B cell (primary cell): ENCODE results near the gene TBL1XR1. TPM values are rescaled to one million over a fixed set of nuclear protein-coding genes. Genes with fewer than 3 reads are reported as not detected.

Experiments
- ATAC-seq: fragments of 200-7000 bp; cut with Tn5 transposase; one replicate; pipeline ENCODE4 v1.10.0; 2021; ENCODE audit warnings: low read depth, mild to moderate bottlenecking, moderate number of reproducible peaks, moderate library complexity
- CTCF ChIA-PET: fragments of 350-600 bp; sonication (Branson Sonifier 250); formaldehyde crosslinking; loops from one replicate; lab custom pipeline; 2021; ENCODE audit warnings: antibody characterized with exemption, inconsistent platforms; lab: Charles Lee
- POLR2A ChIA-PET: fragments of 350-600 bp; sonication (Branson Sonifier 250); formaldehyde crosslinking; loops from one replicate; lab custom pipeline; 2021; ENCODE audit warnings: antibody characterized with exemption; lab: Charles Lee
- DNase-seq: peaks from one replicate; pipeline ENCODE4 v3.0.0; 2013
- H2AFZ ChIP-seq: 2 replicates; pipeline ENCODE4 v1.6.1; 2012; ENCODE audit warnings: mild to moderate bottlenecking, low read depth, low read length; ENCODE audit not compliant: insufficient read depth, poor library complexity, severe bottlenecking
- H3K27ac ChIP-seq, 2 donors: 1 replicate in 1 of 2; 2 replicates in 1 of 2; pipeline ENCODE4 v1.5.1; 2012 to 2013; ENCODE audit warnings: low read length in 2 of 2, mild to moderate bottlenecking in 2 of 2, moderate library complexity in 1 of 2
- H3K27me3 ChIP-seq, 4 experiments: fragments of 200-600 bp in 1 of 4; sonication (generic) in 1 of 4; replicated peaks in 1 of 4; 1 replicate in 2 of 4; 2 replicates in 2 of 4; pipeline versions ENCODE4 v1.6.1 to v1.7.0; 2013 to 2016; ENCODE audit warnings: low read length in 3 of 4, mild to moderate bottlenecking in 2 of 4, mixed read lengths in 1 of 4, moderate library complexity in 1 of 4; ENCODE audit not compliant: insufficient read depth in 4 of 4, control insufficient read depth in 3 of 4; ENCODE audit errors: control extremely low read depth in 1 of 4
- H3K36me3 ChIP-seq, 2 experiments: replicated peaks in 1 of 2; 1 replicate in 1 of 2; 2 replicates in 1 of 2; pipeline versions ENCODE4 v1.6.1 to v1.7.1; 2013; ENCODE audit warnings: low read length in 1 of 2; ENCODE audit not compliant: insufficient read depth in 2 of 2, control insufficient read depth in 1 of 2; ENCODE audit errors: control extremely low read depth in 1 of 2, extremely low read depth in 1 of 2
- H3K4me1 ChIP-seq, 2 donors: fragments of 200-600 bp in 1 of 2; sonication (generic) in 1 of 2; 1 replicate in 1 of 2; 2 replicates in 1 of 2; pipeline versions ENCODE4 v1.5.1 to v1.6.1; 2013 to 2017; ENCODE audit warnings: low read length in 2 of 2; ENCODE audit not compliant: control insufficient read depth in 2 of 2, insufficient read depth in 2 of 2
- H3K4me2 ChIP-seq: replicated peaks from 2 replicates; pipeline ENCODE3; 2012; ENCODE audit warnings: mild to moderate bottlenecking, low read depth, low read length; ENCODE audit not compliant: poor library complexity, severe bottlenecking
- H3K4me3 ChIP-seq, 5 experiments: fragments of 200-600 bp in 1 of 5; sonication (generic) in 1 of 5; 1 replicate in 3 of 5; 2 replicates in 2 of 5; pipeline versions ENCODE4 v1.5.1 to v1.7.0; 2011 to 2016; ENCODE audit warnings: low read length in 4 of 5, mild to moderate bottlenecking in 4 of 5, low read depth in 2 of 5, control low read depth in 1 of 5, moderate library complexity in 1 of 5; ENCODE audit not compliant: insufficient read depth in 1 of 5; ENCODE audit errors: control extremely low read depth in 1 of 5, extremely low read depth in 1 of 5
- H3K79me2 ChIP-seq: fragments of 200-600 bp; sonication (generic); one replicate; pipeline ENCODE4 v1.6.0; 2016; ENCODE audit warnings: low read length; ENCODE audit not compliant: control insufficient read depth, insufficient read depth
- H3K9ac ChIP-seq: fragments of 200-600 bp; sonication (generic); 2 replicates; pipeline ENCODE4 v1.6.1; 2017; ENCODE audit warnings: mild to moderate bottlenecking, low read length, moderate library complexity
- H3K9me3 ChIP-seq, 3 donors: one replicate each; pipeline versions ENCODE4 v1.6.1 to v1.7.1; 2013; ENCODE audit warnings: low read length in 2 of 3; ENCODE audit not compliant: control insufficient read depth in 2 of 3, insufficient read depth in 1 of 3; ENCODE audit errors: control extremely low read depth in 1 of 3
- H4K20me1 ChIP-seq: 2 replicates; pipeline ENCODE4 v1.6.0; 2012; ENCODE audit warnings: mild to moderate bottlenecking, low read length; ENCODE audit not compliant: insufficient read depth, control insufficient read depth, poor library complexity, severe bottlenecking
- H3K27ac Mint-ChIP-seq: one replicate; pipeline ENCODE4 v1.8.0; 2021; ENCODE audit warnings: mixed read lengths
- H3K27me3 Mint-ChIP-seq: one replicate; pipeline ENCODE4 v1.8.0; 2021; ENCODE audit warnings: mixed read lengths
- H3K4me1 Mint-ChIP-seq: one replicate; pipeline ENCODE4 v1.8.0; 2021; ENCODE audit warnings: mixed read lengths
- H3K4me3 Mint-ChIP-seq: one replicate; pipeline ENCODE4 v1.8.0; 2021; ENCODE audit warnings: mixed read lengths
- H3K9me3 Mint-ChIP-seq: one replicate; pipeline ENCODE4 v1.8.0; 2022; ENCODE audit warnings: mixed read lengths; ENCODE audit not compliant: insufficient read depth
- EZH2 ChIP-seq: IDR thresholded peaks from 2 replicates; pipeline ENCODE4 v1.6.1; 2012; ENCODE audit warnings: borderline replicate concordance, low read depth, mild to moderate bottlenecking, moderate library complexity, low read length; ENCODE audit not compliant: insufficient read depth, poor library complexity, severe bottlenecking
- WGBS: methylation state at CpG from one replicate; pipeline ENCODE4 v1.1.5; 2013; ENCODE audit warnings: missing lambda C conversion rate; ENCODE audit not compliant: insufficient coverage; 5-methylcytosine and 5-hydroxymethylcytosine counted together
- intact Hi-C: fragments of 100-400 bp; cut with micrococcal nuclease; formaldehyde crosslinking; loops from one replicate; pipeline ENCODE4 v1.10.0; 2022
- polyA plus RNA-seq: library from polyadenylated mRNA; depleted of rRNA; stranded (reverse); fragments of >200 nt; gene quantifications from 2 replicates; pipeline ENCODE4 v1.2.3, GENCODE V29; 2012
- total RNA-seq, 2 donors: library from RNA; stranded (reverse); fragments of 120-200 nt in 1 of 2; gene quantifications; 1 replicate in 1 of 2; 2 replicates in 1 of 2; pipeline versions ENCODE4 v1.2.3 to v1.2.4, GENCODE V29; 2013 to 2022
- TF ChIP-seq, protein P1 (sequence below): fragments of 200-600 bp; IDR thresholded peaks from one replicate; pipeline ENCODE4 v1.8.0; 2022; ENCODE audit warnings: antibody characterized with exemption, mild to moderate bottlenecking

The TBL1XR1 gene
- total and polyA plus RNA-seq, 2 donors (not counting 1 experiment from before 2014, with no cell fraction given) = 17.6 to 128 TPM

DNA sequence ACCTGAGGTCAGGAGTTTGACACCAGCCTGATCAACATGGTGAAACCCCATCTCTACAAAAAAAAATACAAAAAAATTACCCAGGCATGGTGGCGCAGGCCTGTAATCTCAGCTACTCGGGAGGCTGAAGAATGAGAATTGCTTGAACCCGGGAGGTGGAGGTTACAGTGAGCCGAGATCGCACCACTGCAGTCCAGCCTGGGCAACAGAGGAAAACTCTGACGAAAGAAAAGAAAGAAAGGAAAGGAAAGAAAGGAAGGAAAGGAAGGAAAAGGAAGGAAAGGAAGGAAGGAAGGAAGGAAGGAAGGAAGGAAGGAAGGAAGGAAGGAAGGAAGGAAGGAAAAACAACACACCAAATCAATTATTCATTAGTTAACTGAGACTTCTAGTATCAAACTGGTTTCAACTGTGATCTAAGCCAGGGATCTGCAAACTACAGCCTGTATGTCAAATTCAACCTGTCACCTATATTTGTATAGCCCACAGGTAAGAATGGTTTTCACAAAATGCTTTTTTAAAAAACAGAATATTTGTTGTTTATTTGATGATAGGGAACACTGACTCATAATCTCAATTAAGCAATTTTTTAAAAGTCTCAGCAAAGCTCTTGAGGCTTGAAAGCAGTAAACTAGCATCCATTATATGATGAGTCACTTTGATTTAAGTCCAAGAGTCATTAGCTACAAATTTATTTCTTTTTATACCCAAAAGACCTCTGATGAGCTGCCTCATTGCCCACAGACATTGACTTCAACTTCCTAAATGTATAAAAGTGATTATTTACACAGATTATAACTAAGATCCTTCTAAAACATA is 127.6 kb downstream of the TBL1XR1 start:
- Histone ChIP-seq H3K4me2 (no peak overlapping the region), H3K27ac (no peak overlapping the region), H3K27me3 (no peaks in the 10 kb centered on the region), H3K36me3 (peaks cover 0 to 10% of the 10 kb centered on the region in 2 experiments), H2AFZ (no peak overlapping the region), H3K9ac (no peak overlapping the region), H4K20me1 (peaks cover 53% of the 10 kb centered on the region), H3K9me3 (no peaks in the 10 kb centered on the region), H3K4me3 (no peak overlapping the region), H3K4me1 (peaks cover 0 to 9% of the 10 kb centered on the region in 2 donors), H3K79me2 (peaks cover 91% of the 10 kb centered on the region)
- no peaks in the 10 kb centered on the region for H3K9me3 Mint-ChIP-seq
- POLR2A ChIA-PET = interaction anchor here (0.5 kb wide), 1 partner anchor 38 kb away, joined by 3 read pairs; no protein-coding TSS in a partner anchor
- CTCF ChIA-PET = interaction anchor here (1.4 kb wide), 2 partner anchors 11 to 19 kb away, joined by 4 to 6 read pairs; no protein-coding TSS in a partner anchor
- no peaks in the 10 kb centered on the region for H3K27me3 Mint-ChIP-seq
- DNase-seq = no peak
- WGBS = 97% methylated on average over 5 of the region's 6 CpGs
- intact Hi-C loops = no loop called here
- no peak for ATAC-seq
- no peak overlapping the region for H3K4me3 Mint-ChIP-seq
- TF ChIP-seq EZH2 = no peak
- TF ChIP-seq, protein P1, sequence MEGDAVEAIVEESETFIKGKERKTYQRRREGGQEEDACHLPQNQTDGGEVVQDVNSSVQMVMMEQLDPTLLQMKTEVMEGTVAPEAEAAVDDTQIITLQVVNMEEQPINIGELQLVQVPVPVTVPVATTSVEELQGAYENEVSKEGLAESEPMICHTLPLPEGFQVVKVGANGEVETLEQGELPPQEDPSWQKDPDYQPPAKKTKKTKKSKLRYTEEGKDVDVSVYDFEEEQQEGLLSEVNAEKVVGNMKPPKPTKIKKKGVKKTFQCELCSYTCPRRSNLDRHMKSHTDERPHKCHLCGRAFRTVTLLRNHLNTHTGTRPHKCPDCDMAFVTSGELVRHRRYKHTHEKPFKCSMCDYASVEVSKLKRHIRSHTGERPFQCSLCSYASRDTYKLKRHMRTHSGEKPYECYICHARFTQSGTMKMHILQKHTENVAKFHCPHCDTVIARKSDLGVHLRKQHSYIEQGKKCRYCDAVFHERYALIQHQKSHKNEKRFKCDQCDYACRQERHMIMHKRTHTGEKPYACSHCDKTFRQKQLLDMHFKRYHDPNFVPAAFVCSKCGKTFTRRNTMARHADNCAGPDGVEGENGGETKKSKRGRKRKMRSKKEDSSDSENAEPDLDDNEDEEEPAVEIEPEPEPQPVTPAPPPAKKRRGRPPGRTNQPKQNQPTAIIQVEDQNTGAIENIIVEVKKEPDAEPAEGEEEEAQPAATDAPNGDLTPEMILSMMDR = no peak
- peaks cover 48% of the 10 kb centered on the region for H3K4me1 Mint-ChIP-seq
- no peak overlapping the region for H3K27ac Mint-ChIP-seq

DNA sequence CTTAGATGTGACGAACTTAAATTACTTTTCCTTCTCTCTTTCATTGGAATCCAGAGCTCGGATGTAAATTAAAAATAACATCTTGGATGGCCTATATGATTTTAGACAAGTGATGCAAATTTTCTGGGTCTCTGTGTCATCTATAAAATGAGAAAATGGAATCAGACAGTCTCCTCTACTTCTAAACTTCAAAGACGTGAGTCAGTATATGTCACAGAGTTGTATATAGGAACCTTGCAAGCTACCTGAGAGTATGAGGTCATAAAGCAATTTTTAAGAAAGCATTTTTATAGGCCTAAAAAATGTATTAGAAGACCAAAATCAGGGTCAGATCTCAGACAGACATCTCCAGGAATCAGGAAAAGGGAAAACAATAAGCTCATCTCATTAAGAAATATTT is 128.3 kb downstream of the TBL1XR1 start:
- no peak for ATAC-seq
- peaks cover 47% of the 10 kb centered on the region for H3K4me1 Mint-ChIP-seq
- peaks cover 0 to 9% of the 10 kb centered on the region in 2 donors for H3K4me1 ChIP-seq
- ChIA-PET CTCF (interaction anchor here (1.4 kb wide), 2 partner anchors 11 to 18 kb away, joined by 4 to 6 read pairs; no protein-coding TSS in a partner anchor), POLR2A (interaction anchor here (1.0 kb wide), 1 partner anchor 10 kb away, joined by 3 read pairs; no protein-coding TSS in a partner anchor)
- no CpG with 5 or more reads among the region's 3 CpGs for WGBS
- DNase-seq = no peak
- no peak overlapping the region for H3K4me3 ChIP-seq
- no peaks in the 10 kb centered on the region for H3K27me3 Mint-ChIP-seq
- H3K4me3 Mint-ChIP-seq = no peak overlapping the region
- no peak overlapping the region for H3K9ac ChIP-seq
- H4K20me1 ChIP-seq = peaks cover 51% of the 10 kb centered on the region
- no peak overlapping the region for H2AFZ ChIP-seq
- H3K4me2 ChIP-seq = no peak overlapping the region
- no peaks in the 10 kb centered on the region for H3K9me3 ChIP-seq
- H3K79me2 ChIP-seq = peaks cover 85% of the 10 kb centered on the region
- H3K9me3 Mint-ChIP-seq = no peaks in the 10 kb centered on the region
- peaks cover 0 to 4% of the 10 kb centered on the region in 2 experiments for H3K36me3 ChIP-seq
- TF ChIP-seq, protein P1 = no peak
- no peak for TF ChIP-seq EZH2
- no peak overlapping the region for H3K27ac Mint-ChIP-seq
- intact Hi-C loops = no loop called here
- H3K27ac ChIP-seq = no peak overlapping the region
- no peaks in the 10 kb centered on the region for H3K27me3 ChIP-seq
